ENCODE data around the gene MRPS14.

MRPS14 gene

DNA sequence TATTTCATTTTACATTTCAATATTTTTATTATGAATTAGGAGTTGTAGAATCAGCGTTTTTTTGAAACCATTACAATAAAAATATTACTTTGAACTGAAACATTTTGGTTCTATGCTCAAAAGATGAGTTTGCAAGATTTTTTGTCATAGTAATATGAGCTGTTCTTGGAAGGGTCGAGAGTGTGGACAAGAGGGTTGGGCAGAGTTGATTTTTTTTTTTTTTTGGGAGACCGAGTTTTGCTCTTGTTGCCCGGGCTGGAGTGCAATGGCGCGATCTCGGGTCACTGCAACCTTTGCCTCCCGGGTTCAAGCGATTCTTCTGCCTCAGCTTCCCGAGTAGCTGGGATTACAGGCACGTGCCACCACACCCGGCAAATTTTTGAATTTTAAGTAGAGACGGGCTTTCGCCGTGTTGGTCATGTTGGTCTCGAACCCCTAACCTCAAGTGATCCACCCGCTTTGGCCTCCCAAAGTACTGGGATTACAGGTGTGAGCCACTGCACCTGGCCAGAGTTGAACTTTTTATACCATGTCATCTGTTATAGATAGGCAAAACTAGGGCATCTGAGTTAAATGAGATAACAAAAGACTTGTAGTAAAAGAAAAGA lies 20.2 kb downstream of the MRPS14 start:
- TF ChIP-seq EGR1 (IDR thresholded peaks at IDR 0.05), result no peak
- TF ChIP-seq RAD21 (IDR thresholded peaks at IDR 0.05; ENCODE audit: low read depth), result no peak
- no peak for TF ChIP-seq NFIC (IDR thresholded peaks at IDR 0.05)
- TF ChIP-seq TCF12 (IDR thresholded peaks at IDR 0.05; ENCODE audit: low read depth), result no peak
- no peak for TF ChIP-seq EP300 (IDR thresholded peaks at IDR 0.05; ENCODE audit: borderline replicate concordance)
- no peak for TF ChIP-seq CEBPB (IDR thresholded peaks at IDR 0.05)
- no peak for TF ChIP-seq FOXM1 (IDR thresholded peaks at IDR 0.05; ENCODE audit: borderline replicate concordance, low read depth)
- TF ChIP-seq REST (IDR thresholded peaks at IDR 0.05; ENCODE audit: low read depth), result no peak
- no peak for TF ChIP-seq TEAD4 (IDR thresholded peaks at IDR 0.05)
- no peak for TF ChIP-seq ZBTB7A (IDR thresholded peaks at IDR 0.05; ENCODE audit: low read depth)
- TF ChIP-seq USF1 (IDR thresholded peaks at IDR 0.05), result no peak
- no peak for TF ChIP-seq CREB1 (IDR thresholded peaks at IDR 0.05; ENCODE audit: low read depth)
- TF ChIP-seq TAF1 (IDR thresholded peaks at IDR 0.05; ENCODE audit: low read depth), result no peak
- no peak for TF ChIP-seq MAX (IDR thresholded peaks at IDR 0.05)
- no peak for TF ChIP-seq YY1 (IDR thresholded peaks at IDR 0.05; ENCODE audit: low read depth)

DNA sequence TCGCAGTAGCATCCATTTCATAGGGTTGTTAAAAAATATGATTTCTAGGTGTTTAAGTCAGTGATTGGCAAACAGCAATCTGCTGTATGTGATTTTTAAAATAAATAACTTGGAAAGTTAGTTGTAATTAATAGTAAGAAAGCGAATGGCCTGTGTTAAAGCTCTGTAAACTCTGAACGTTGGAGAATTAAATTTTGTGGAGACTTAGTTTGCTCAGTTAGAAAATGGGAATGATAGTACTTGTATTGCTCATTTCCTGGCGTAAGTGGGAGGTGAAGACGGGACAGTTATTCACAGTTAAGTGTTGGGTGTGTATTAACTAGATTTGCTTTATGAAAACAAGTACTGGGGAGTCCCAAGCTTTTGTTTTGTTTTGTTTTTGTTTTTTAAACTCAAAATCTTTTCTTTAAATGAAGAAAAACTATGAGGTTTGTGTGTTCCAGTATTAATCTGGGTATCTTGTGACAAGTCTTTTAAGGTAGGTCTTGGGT lies 22.5 kb downstream of the MRPS14 start:
- TF ChIP-seq TEAD4 (IDR thresholded peaks at IDR 0.05) (no peak), CEBPB (IDR thresholded peaks at IDR 0.05) (no peak), CREB1 (IDR thresholded peaks at IDR 0.05; ENCODE audit: low read depth) (no peak)

DNA sequence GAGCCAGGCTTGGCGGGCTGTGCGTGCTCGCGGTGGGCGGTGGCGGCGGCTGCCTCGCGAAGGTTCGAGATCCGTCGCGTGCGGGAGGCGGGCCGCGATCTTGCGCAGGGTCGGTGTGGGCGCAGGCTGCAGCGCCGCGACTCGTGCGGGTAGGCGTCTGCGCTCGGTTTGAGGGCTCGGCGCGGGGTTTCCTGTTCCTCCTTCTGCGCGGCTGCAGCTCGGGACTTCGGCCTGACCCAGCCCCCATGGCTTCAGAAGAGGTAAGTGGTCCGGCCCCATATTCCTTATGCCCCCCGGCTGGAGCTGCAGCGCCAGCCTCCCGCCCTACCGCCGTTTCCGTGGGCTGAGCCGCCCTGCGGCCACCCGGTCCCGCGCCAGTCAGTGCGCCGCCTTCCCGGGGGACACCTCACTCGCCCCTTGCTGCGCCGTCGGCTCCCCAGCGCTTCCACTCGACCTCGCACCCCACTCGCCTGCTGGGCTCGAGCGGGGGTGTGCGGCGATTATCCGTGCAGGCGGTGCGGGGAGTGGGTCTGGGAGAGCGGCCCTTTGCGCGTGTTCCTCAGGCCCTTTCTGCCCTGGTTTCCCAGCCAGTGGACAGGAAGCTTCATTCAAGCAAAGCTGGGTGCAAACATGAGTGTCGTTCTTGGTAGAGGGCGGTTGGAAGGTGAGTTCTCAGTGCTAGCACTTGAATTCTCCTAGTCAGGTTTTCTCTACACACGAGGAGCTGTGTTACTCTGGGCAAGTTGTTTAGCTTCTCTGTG lies 23.1 kb downstream of the MRPS14 start, which contains the start of gene CACYBP:
Gene CACYBP (plus strand): TSS at position 12 of the 761 bp plus-strand sequence. CDS start 234 bp downstream, at position 246.
- TF ChIP-seq FOXM1 (IDR thresholded peaks at IDR 0.05; ENCODE audit: borderline replicate concordance, low read depth), result no peak
- no peak for TF ChIP-seq YY1 (IDR thresholded peaks at IDR 0.05; ENCODE audit: low read depth)
- TF ChIP-seq CEBPB (IDR thresholded peaks at IDR 0.05), result no peak
- TF ChIP-seq NFIC (IDR thresholded peaks at IDR 0.05), result no peak
- TF ChIP-seq TEAD4 (IDR thresholded peaks at IDR 0.05), result peak; percentile 25; the same call in 1 of the 2 replicates
- peak; percentile 96 for TF ChIP-seq MAX (IDR thresholded peaks at IDR 0.05)
- TF ChIP-seq TAF1 (IDR thresholded peaks at IDR 0.05; ENCODE audit: low read depth), result peak; percentile 50; the same call in 1 of the 2 replicates

GRCh38 chr1:174999216-174999935 lies 23.8 kb downstream of the MRPS14 start:
- TF ChIP-seq EP300 (IDR thresholded peaks at IDR 0.05; ENCODE audit: borderline replicate concordance), result no peak
- TF ChIP-seq ZBTB7A (IDR thresholded peaks at IDR 0.05; ENCODE audit: low read depth), result no peak
- TF ChIP-seq CEBPB (IDR thresholded peaks at IDR 0.05), result 0 out of 2 replicates have a peak, but pooled peaks have one; percentile 2
- TF ChIP-seq EGR1 (IDR thresholded peaks at IDR 0.05), result peak; percentile 56
- peak; percentile 97 for TF ChIP-seq YY1 (IDR thresholded peaks at IDR 0.05; ENCODE audit: low read depth)
- TF ChIP-seq CREB1 (IDR thresholded peaks at IDR 0.05; ENCODE audit: low read depth), result peak; percentile 95
- TF ChIP-seq MAX (IDR thresholded peaks at IDR 0.05), result peak; percentile 80
- peak; percentile 33; the same call in 1 of the 2 replicates for TF ChIP-seq NFIC (IDR thresholded peaks at IDR 0.05)
- TF ChIP-seq REST (IDR thresholded peaks at IDR 0.05; ENCODE audit: low read depth), result no peak
- TF ChIP-seq FOXM1 (IDR thresholded peaks at IDR 0.05; ENCODE audit: borderline replicate concordance, low read depth), result 0 out of 2 replicates have a peak, but pooled peaks have one; percentile 65
- TF ChIP-seq TAF1 (IDR thresholded peaks at IDR 0.05; ENCODE audit: low read depth), result peak; percentile 61; the same call in 1 of the 2 replicates
- TF ChIP-seq USF1 (IDR thresholded peaks at IDR 0.05), result peak; percentile 94
- no peak for TF ChIP-seq RAD21 (IDR thresholded peaks at IDR 0.05; ENCODE audit: low read depth)
- TF ChIP-seq TCF12 (IDR thresholded peaks at IDR 0.05; ENCODE audit: low read depth), result peak; percentile 70
- TF ChIP-seq TEAD4 (IDR thresholded peaks at IDR 0.05), result no peak

All from Ishikawa (cell line).